HL-60 (cell line): Measurements from ENCODE around the gene DENND1A.

Experiments
- GABPA ChIP-seq: IDR thresholded peaks from 2 replicates; pipeline ENCODE4 v1.6.1; 2012; ENCODE audit warnings: low read depth
- POLR2AphosphoS5 ChIP-seq: IDR thresholded peaks from 2 replicates; pipeline ENCODE4 v1.6.1; 2012; ENCODE audit warnings: low read depth
- SPI1 ChIP-seq: IDR thresholded peaks from 2 replicates; pipeline ENCODE4 v1.6.1; 2012; ENCODE audit warnings: low read depth, mild to moderate bottlenecking, borderline replicate concordance
- TF ChIP-seq, protein P1 (sequence below): IDR thresholded peaks from one replicate; pipeline ENCODE4 v1.5.1; 2011; ENCODE audit warnings: low read length, control low read depth, inconsistent platforms; ENCODE audit not compliant: insufficient read depth
- TF ChIP-seq, protein P2 (sequence below): IDR thresholded peaks from 2 replicates; pipeline ENCODE4 v1.6.1; 2012; ENCODE audit warnings: low read depth; ENCODE audit not compliant: insufficient replicate concordance

DNA sequence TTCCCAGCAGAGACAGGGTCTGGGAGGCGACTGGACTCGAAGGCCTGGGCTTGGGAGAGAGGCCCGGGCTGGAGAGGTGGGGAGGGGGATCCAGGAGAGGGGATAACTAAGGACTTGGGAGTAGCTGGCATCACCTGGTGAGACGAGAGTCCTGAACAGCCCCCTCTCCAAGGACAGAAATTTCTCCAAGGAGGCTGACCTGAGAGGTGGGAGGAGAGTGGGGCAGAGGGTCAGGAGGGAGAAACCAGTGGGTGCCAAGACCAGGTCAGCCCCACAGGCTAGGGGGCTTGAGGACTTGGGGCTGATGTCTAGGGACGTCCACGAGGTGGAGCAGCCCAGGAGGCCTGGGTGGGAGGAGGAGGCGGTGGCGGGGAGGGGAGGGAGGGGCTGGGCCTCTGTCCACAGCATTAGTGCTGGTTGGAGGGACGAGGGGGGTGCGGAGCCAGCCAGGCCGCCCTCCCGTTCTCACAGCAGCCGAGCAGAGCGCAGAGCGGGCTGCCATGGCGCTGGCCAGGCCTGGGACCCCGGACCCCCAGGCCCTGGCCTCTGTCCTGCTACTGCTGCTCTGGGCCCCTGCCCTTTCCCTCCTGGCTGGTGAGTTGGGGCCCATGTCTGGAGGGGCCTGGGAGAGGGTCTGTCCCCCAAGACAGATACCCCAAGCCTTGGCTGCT, 574.0 kb downstream of the DENND1A start, which contains the start of gene CRB2:
- TF ChIP-seq GABPA, result no peak
- TF ChIP-seq SPI1, result no peak
- TF ChIP-seq, protein P1, sequence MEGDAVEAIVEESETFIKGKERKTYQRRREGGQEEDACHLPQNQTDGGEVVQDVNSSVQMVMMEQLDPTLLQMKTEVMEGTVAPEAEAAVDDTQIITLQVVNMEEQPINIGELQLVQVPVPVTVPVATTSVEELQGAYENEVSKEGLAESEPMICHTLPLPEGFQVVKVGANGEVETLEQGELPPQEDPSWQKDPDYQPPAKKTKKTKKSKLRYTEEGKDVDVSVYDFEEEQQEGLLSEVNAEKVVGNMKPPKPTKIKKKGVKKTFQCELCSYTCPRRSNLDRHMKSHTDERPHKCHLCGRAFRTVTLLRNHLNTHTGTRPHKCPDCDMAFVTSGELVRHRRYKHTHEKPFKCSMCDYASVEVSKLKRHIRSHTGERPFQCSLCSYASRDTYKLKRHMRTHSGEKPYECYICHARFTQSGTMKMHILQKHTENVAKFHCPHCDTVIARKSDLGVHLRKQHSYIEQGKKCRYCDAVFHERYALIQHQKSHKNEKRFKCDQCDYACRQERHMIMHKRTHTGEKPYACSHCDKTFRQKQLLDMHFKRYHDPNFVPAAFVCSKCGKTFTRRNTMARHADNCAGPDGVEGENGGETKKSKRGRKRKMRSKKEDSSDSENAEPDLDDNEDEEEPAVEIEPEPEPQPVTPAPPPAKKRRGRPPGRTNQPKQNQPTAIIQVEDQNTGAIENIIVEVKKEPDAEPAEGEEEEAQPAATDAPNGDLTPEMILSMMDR, result no peak
- no peak for TF ChIP-seq POLR2AphosphoS5
- TF ChIP-seq, protein P2, sequence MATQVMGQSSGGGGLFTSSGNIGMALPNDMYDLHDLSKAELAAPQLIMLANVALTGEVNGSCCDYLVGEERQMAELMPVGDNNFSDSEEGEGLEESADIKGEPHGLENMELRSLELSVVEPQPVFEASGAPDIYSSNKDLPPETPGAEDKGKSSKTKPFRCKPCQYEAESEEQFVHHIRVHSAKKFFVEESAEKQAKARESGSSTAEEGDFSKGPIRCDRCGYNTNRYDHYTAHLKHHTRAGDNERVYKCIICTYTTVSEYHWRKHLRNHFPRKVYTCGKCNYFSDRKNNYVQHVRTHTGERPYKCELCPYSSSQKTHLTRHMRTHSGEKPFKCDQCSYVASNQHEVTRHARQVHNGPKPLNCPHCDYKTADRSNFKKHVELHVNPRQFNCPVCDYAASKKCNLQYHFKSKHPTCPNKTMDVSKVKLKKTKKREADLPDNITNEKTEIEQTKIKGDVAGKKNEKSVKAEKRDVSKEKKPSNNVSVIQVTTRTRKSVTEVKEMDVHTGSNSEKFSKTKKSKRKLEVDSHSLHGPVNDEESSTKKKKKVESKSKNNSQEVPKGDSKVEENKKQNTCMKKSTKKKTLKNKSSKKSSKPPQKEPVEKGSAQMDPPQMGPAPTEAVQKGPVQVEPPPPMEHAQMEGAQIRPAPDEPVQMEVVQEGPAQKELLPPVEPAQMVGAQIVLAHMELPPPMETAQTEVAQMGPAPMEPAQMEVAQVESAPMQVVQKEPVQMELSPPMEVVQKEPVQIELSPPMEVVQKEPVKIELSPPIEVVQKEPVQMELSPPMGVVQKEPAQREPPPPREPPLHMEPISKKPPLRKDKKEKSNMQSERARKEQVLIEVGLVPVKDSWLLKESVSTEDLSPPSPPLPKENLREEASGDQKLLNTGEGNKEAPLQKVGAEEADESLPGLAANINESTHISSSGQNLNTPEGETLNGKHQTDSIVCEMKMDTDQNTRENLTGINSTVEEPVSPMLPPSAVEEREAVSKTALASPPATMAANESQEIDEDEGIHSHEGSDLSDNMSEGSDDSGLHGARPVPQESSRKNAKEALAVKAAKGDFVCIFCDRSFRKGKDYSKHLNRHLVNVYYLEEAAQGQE, result no peak
